Panc1 (cell line): ENCODE data around the gene PRKCB. TPM values are rescaled to one million over a fixed set of nuclear protein-coding genes. Genes with fewer than 3 reads are reported as not detected.

Experiments
- ATAC-seq: fragments of 200-7000 bp; cut with Tn5 transposase; 2 replicates; pipeline ENCODE4 v1.9.1; 2020; ENCODE audit warnings: mild to moderate bottlenecking, moderate library complexity
- Bru-seq: library from RNA; stranded (reverse); fragments of 400-500 nt; gene quantifications from one replicate; lab custom pipeline; 2021; lab: Mats Ljungman, UMichigan
- BruChase-seq, 2 experiments: library from RNA; stranded (reverse); fragments of 400-500 nt; gene quantifications; one replicate each; lab custom pipeline; 2021; lab: Mats Ljungman, UMichigan
- BruUV-seq: library from RNA; stranded (reverse); fragments of 400-500 nt; replicated peaks from 2 replicates; lab custom pipeline; 2021; lab: Mats Ljungman, UMichigan
- CTCF ChIA-PET: fragments of 300-600 bp; sonication (Branson Sonifier 250); formaldehyde crosslinking; loops from one replicate; lab custom pipeline; 2022; ENCODE audit warnings: antibody characterized with exemption; lab: Charles Lee
- POLR2A ChIA-PET: fragments of 300-600 bp; sonication (Branson Sonifier 250); formaldehyde crosslinking; loops from one replicate; lab custom pipeline; 2022; ENCODE audit warnings: antibody characterized with exemption; lab: Charles Lee
- DNase-seq: peaks from one replicate; pipeline ENCODE4 v3.0.0-alpha.2; 2010; ENCODE audit warnings: low read depth, low spot score
- H3K27ac ChIP-seq: 2 replicates; pipeline ENCODE4 v1.5.1; 2011; ENCODE audit warnings: mild to moderate bottlenecking, low read length, inconsistent platforms
- H3K27me3 ChIP-seq: fragments of 200-500 bp; sonication (Bioruptor generic); 2 replicates; pipeline ENCODE4 v1.6.0; 2014; ENCODE audit warnings: low read length, inconsistent platforms; ENCODE audit not compliant: control insufficient read depth, insufficient read depth
- H3K36me3 ChIP-seq: fragments of 200-500 bp; sonication (Bioruptor generic); 2 replicates; pipeline ENCODE4 v1.5.1; 2014; ENCODE audit warnings: inconsistent platforms, mild to moderate bottlenecking, low read length, moderate library complexity; ENCODE audit not compliant: control insufficient read depth, insufficient read depth
- H3K4me1 ChIP-seq: 2 replicates; pipeline ENCODE4 v1.5.1; 2011; ENCODE audit warnings: inconsistent platforms, mild to moderate bottlenecking, low read length, moderate library complexity; ENCODE audit not compliant: control insufficient read depth, insufficient read depth
- H3K4me3 ChIP-seq, 2 experiments: 2 replicates each; pipeline ENCODE4 v1.5.1; 2011 to 2012; ENCODE audit warnings: low read depth in 2 of 2, low read length in 2 of 2, mild to moderate bottlenecking in 2 of 2, inconsistent platforms in 1 of 2, moderate library complexity in 1 of 2
- H3K9me3 ChIP-seq: fragments of 200-500 bp; sonication (Bioruptor generic); 2 replicates; pipeline ENCODE4 v1.5.1; 2014; ENCODE audit warnings: low read depth, mild to moderate bottlenecking, inconsistent platforms, low read length, moderate library complexity; ENCODE audit not compliant: control insufficient read depth, insufficient read depth
- CTCF ChIP-seq: fragments of 450-650 bp; IDR thresholded peaks from 2 replicates; pipeline ENCODE4 v1.5.1; 2017; ENCODE audit warnings: mild to moderate bottlenecking
- POLR2AphosphoS5 ChIP-seq: IDR thresholded peaks from 2 replicates; pipeline ENCODE4 v1.6.1; 2012; ENCODE audit warnings: mild to moderate bottlenecking, low read depth, low read length, moderate library complexity
- SIN3A ChIP-seq: IDR thresholded peaks from 2 replicates; pipeline ENCODE4 v1.6.1; 2012; ENCODE audit warnings: low read depth, mild to moderate bottlenecking, low read length, moderate library complexity, borderline replicate concordance; ENCODE audit not compliant: insufficient read depth
- TCF7L2 ChIP-seq: IDR thresholded peaks from 2 replicates; pipeline ENCODE4 v1.6.1; 2011; ENCODE audit warnings: mild to moderate bottlenecking, low read depth, low read length, inconsistent platforms
- in situ Hi-C: cut with HindIII; loops from 2 replicates; pipeline ENCODE4 v1.10.0; 2016; ENCODE audit warnings: low sequenced_read_pairs, low pct_unique_long_range_greater_than_20kb
- intact Hi-C: fragments of 100-400 bp; cut with micrococcal nuclease; formaldehyde crosslinking; loops from one replicate; pipeline ENCODE4 v1.10.0; 2022; ENCODE audit not compliant: unreplicated experiment
- long read RNA-seq: library from polyadenylated mRNA; unstranded; transcript quantifications from one replicate; pipeline ENCODE4 v2.0.0, GENCODE V29; 2021; ENCODE audit not compliant: unreplicated experiment
- polyA plus RNA-seq: library from polyadenylated mRNA; unstranded; fragments of >200 nt; gene quantifications from one replicate; pipeline ENCODE4 v1.2.1, GENCODE V29; 2012; ENCODE audit warnings: missing spikeins; ENCODE audit not compliant: insufficient read length
- total RNA-seq: library from RNA; stranded (reverse); gene quantifications from one replicate; pipeline ENCODE4 v1.2.1, GENCODE V29; 2021; ENCODE audit not compliant: unreplicated experiment
- TF ChIP-seq, protein P1 (sequence below), 2 experiments: IDR thresholded peaks; 2 replicates each; pipeline ENCODE4 v1.6.1; 2011 to 2012; ENCODE audit warnings: low read depth in 2 of 2, control low read depth in 1 of 2, low read length in 1 of 2, mild to moderate bottlenecking in 1 of 2, moderate library complexity in 1 of 2; ENCODE audit not compliant: insufficient read depth in 1 of 2

The PRKCB gene
- total RNA-seq (0.41 TPM), Bru-seq, nascent RNA (percentile 9 among the genes with signal in this experiment), BruChase-seq, experiment 1, labeled RNA remaining after a 2-hour chase (percentile 12 among the genes with signal in this experiment), BruChase-seq, experiment 2, labeled RNA remaining after a 6-hour chase (percentile 19 among the genes with signal in this experiment)
- polyA plus RNA-seq: not detected
- long read RNA-seq: 0 reads

- DNase-seq: no peak
- no peak for ATAC-seq
- no peaks in the 10 kb centered on the region for H3K4me1 ChIP-seq
- ChIA-PET CTCF (no interaction called here), POLR2A (no interaction called here)
- H3K4me3 ChIP-seq: no peak within 1 kb of the TSS
- BruUV-seq: no TSS peak
- TF ChIP-seq SIN3A (no peak), CTCF (no peak), POLR2AphosphoS5 (no peak), TCF7L2 (no peak)
- TF ChIP-seq, protein P1, sequence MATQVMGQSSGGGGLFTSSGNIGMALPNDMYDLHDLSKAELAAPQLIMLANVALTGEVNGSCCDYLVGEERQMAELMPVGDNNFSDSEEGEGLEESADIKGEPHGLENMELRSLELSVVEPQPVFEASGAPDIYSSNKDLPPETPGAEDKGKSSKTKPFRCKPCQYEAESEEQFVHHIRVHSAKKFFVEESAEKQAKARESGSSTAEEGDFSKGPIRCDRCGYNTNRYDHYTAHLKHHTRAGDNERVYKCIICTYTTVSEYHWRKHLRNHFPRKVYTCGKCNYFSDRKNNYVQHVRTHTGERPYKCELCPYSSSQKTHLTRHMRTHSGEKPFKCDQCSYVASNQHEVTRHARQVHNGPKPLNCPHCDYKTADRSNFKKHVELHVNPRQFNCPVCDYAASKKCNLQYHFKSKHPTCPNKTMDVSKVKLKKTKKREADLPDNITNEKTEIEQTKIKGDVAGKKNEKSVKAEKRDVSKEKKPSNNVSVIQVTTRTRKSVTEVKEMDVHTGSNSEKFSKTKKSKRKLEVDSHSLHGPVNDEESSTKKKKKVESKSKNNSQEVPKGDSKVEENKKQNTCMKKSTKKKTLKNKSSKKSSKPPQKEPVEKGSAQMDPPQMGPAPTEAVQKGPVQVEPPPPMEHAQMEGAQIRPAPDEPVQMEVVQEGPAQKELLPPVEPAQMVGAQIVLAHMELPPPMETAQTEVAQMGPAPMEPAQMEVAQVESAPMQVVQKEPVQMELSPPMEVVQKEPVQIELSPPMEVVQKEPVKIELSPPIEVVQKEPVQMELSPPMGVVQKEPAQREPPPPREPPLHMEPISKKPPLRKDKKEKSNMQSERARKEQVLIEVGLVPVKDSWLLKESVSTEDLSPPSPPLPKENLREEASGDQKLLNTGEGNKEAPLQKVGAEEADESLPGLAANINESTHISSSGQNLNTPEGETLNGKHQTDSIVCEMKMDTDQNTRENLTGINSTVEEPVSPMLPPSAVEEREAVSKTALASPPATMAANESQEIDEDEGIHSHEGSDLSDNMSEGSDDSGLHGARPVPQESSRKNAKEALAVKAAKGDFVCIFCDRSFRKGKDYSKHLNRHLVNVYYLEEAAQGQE (IDR thresholded peaks at IDR 0.05; ENCODE audit: insufficient read depth in 1 of 2, low read depth in 2 of 2, low read length in 1 of 2): no peak
- H3K36me3 ChIP-seq: no peaks in the 10 kb centered on the region; the same call in 1 of the 2 replicates
- H3K9me3 ChIP-seq: no peaks in the 10 kb centered on the region
- peaks cover 8% of the 10 kb centered on the region; the same call in 1 of the 2 replicates for H3K27me3 ChIP-seq
- intact Hi-C loops (no loop called here), in situ Hi-C loops (no loop called here)
- no peak within 1 kb of the TSS for H3K27ac ChIP-seq
Observed at GRCh38 chr16:23835390-23836077, at the start of gene PRKCB. TSS of gene PRKCB (plus strand) at chr16:23835983.

DNA sequence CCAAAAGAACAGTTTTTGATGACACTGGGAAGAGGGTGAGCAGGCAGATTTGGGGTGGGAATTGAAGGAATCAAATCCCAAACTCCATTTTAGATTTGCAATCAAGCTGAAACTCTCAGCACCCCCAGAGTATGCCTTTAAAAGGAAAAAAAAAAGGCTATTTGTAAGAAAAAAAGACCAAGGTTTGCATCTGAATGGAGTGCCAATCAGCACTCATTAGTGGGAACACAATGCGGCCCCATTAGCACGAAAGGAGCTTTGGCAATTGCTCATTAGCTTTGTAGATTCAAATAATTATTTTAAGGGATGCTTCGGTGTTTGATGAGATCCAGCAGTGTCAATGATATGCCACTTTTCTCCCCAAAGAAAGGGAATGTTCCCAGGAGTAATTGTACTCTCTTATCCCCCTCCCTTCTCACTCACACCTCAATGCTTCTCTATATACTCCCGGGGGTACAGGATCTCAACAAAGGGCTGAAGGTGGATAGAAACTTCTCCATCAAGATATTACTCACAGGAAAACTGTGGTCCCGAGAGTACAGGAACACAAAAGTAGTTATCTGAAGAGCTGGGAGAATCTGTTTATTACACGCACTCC is 48.7 kb upstream of the PRKCB start:
- ATAC-seq: no peak

More for the DNA sequence above, 48.7 kb upstream of the PRKCB start:
- intact Hi-C loops (no loop called here), in situ Hi-C loops (no loop called here)
- no peak for TF ChIP-seq SIN3A
- TF ChIP-seq, protein P1 (IDR thresholded peaks at IDR 0.05; ENCODE audit: insufficient read depth in 1 of 2, low read depth in 2 of 2, low read length in 1 of 2): no peak
- TF ChIP-seq POLR2AphosphoS5: no peak
- no peak for TF ChIP-seq CTCF
- TF ChIP-seq TCF7L2: no peak
- Histone ChIP-seq H3K36me3 (no peaks in the 10 kb centered on the region), H3K9me3 (no peaks in the 10 kb centered on the region), H3K27ac (no peak overlapping the region), H3K27me3 (no peaks in the 10 kb centered on the region), H3K4me1 (no peaks in the 10 kb centered on the region), H3K4me3 (no peak overlapping the region)
- no peak for DNase-seq
- BruUV-seq: no TSS peak
- ChIA-PET POLR2A (interaction anchor here (0.6 kb wide), 1 partner anchor 92 kb away, joined by 13 read pairs; no protein-coding TSS in a partner anchor), CTCF (no interaction called here)
